ENCODE data around the gene HSD17B11.

GRCh38 chr4:87304745-87305432 is 86.1 kb downstream of the HSD17B11 start:
- TF ChIP-seq CTCF (IDR thresholded peaks at IDR 0.05), result no peak
- TF ChIP-seq POLR2A (IDR thresholded peaks at IDR 0.05), result no peak

All from body of pancreas (tissue), 4 donors.